22Rv1 (cell line): ENCODE measurements around the gene TRIM10.
"Not testable (repeated sequence)": the region's sequence is repeated elsewhere in the genome, so short reads cannot be mapped to it uniquely, and the experiment has no call there.

Experiments used
- H3K27ac ChIP-seq: fragments of 450-650 bp; 2 replicates; pipeline ENCODE4 v1.5.1; 2017
- ZFX ChIP-seq: fragments of 450-650 bp; IDR thresholded peaks from 2 replicates; pipeline ENCODE4 v1.6.1; 2017; ENCODE audit warnings: antibody characterized with exemption, borderline replicate concordance
- TF ChIP-seq, protein P1 (sequence below): fragments of 450-650 bp; IDR thresholded peaks from 2 replicates; pipeline ENCODE4 v1.5.1; 2017; ENCODE audit warnings: mild to moderate bottlenecking

The TRIM10 gene

GRCh38 chr6:30144811-30145210 is 16.2 kb downstream of the TRIM10 start:
- TF ChIP-seq, protein P1, sequence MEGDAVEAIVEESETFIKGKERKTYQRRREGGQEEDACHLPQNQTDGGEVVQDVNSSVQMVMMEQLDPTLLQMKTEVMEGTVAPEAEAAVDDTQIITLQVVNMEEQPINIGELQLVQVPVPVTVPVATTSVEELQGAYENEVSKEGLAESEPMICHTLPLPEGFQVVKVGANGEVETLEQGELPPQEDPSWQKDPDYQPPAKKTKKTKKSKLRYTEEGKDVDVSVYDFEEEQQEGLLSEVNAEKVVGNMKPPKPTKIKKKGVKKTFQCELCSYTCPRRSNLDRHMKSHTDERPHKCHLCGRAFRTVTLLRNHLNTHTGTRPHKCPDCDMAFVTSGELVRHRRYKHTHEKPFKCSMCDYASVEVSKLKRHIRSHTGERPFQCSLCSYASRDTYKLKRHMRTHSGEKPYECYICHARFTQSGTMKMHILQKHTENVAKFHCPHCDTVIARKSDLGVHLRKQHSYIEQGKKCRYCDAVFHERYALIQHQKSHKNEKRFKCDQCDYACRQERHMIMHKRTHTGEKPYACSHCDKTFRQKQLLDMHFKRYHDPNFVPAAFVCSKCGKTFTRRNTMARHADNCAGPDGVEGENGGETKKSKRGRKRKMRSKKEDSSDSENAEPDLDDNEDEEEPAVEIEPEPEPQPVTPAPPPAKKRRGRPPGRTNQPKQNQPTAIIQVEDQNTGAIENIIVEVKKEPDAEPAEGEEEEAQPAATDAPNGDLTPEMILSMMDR, result no peak
- no peak for TF ChIP-seq ZFX
- no peak overlapping the region for H3K27ac ChIP-seq

GRCh38 chr6:30143780-30144179 is 17.2 kb downstream of the TRIM10 start:
- H3K27ac ChIP-seq, result no peak overlapping the region
- TF ChIP-seq, protein P1, result no peak
- TF ChIP-seq ZFX, result no peak

- no peak overlapping the region for H3K27ac ChIP-seq
- TF ChIP-seq ZFX, result no peak
- TF ChIP-seq, protein P1, result no peak
These were observed 18.3 kb downstream of the TRIM10 start for GRCh38 chr6:30142665-30143064.

- H3K27ac ChIP-seq, result not testable (repeated sequence)
These were observed 20.8 kb downstream of the TRIM10 start for GRCh38 chr6:30140240-30140639.

- TF ChIP-seq, protein P1, result no peak
- TF ChIP-seq ZFX, result no peak
These were observed 24.3 kb downstream of the TRIM10 start for GRCh38 chr6:30136570-30137286.

GRCh38 chr6:30135757-30136156 is 25.3 kb downstream of the TRIM10 start, which contains the start of gene TRIM40:
TSS of gene TRIM40 (plus strand) at chr6:30136140. CDS start at chr6:30137037, 897 bp downstream.
- no peak for TF ChIP-seq ZFX
- TF ChIP-seq, protein P1, result no peak
- no peak within 1 kb of the TSS for H3K27ac ChIP-seq

More at GRCh38 chr6:30136570-30137286, 24.3 kb downstream of the TRIM10 start:
- no peak overlapping the region for H3K27ac ChIP-seq

GRCh38 chr6:30135147-30135546 is 25.9 kb downstream of the TRIM10 start:
- no peak for TF ChIP-seq ZFX
- TF ChIP-seq, protein P1, result no peak
- H3K27ac ChIP-seq, result no peak overlapping the region
